AG20443 (cell line): ENCODE results near the gene FOLR3.
"Not testable (repeated sequence)": the region's sequence is repeated elsewhere in the genome, so short reads cannot be mapped to it uniquely, and the experiment has no call there.

Experiments used
- DNase-seq: peaks from one replicate; pipeline ENCODE4 v3.0.0; 2012; ENCODE audit warnings: low spot score, mixed read lengths

Gene FOLR3

DNA sequence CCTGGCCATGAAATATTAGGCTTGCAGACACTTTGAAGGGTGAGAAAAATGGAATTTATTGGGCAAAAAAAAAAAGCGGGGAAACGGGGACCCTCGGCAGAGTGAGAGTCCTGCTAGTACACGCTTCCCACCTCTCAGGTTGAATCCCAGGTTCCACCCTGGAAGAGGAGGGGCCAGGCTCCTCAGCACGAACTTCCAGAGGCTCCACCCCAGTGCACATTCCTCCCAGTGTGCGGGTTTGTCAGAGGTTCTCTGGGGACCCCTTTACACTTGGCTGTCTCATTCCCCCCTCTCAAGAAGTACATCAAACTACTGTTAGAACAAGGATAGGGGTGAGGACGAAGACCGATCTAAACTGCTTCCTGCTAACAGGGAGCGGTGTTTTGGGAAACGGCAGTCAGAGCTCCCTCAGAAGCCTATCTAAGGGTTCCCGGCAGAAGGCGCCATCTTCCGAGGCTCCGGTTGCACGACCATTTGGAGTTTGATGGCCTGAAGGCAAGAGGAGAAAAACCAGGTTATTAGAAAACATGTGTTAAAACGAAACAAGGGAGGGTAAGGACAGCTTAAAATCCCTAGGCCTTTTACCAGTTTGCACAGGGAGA is 27.5 kb downstream of the FOLR3 start:
- no peak for DNase-seq

DNA sequence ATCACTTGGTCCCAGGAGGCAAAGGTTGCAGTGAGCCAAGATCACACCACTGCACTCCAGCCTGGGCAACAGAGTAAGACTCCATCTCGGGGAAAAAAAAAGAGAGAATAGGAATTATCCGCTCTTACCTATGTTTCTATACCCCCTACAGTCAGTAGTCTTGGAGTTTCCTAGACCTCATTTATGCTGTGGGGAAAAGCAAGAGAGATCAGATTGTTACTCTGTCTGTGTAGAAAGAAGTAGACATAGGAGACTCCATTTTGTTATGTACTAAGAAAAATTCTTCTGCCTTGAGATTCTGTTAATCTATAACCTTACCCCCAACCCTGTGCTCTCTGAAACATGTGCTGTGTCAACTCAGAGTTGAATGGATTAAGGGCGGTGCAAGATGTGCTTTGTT is 28.7 kb downstream of the FOLR3 start:
- not testable (repeated sequence) for DNase-seq

DNA sequence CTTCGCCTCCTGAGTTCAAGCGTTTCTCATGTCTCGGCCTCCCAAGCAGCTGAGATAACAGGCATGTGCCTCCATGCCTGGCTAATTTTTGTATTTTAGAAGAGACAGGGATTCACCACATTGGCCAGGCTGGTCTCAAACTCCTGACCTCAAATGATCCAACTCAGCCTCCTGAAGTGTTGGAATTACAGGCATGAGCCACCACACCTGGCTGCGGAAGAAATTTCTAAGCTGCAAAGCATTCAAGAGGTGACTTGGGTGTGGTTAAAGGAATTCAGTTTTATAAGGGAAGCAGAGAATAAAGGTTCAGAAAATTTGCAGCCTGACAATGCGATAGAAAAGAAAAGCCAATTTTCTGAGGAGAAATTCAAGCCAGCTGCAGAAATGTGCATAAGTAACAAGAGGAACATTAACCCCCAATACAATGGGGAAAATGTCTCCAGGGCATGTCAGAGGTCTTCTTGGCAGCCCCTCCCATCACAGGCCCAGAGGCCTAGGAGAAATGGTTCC is 33.6 kb downstream of the FOLR3 start:
- DNase-seq: not testable (repeated sequence)

DNA sequence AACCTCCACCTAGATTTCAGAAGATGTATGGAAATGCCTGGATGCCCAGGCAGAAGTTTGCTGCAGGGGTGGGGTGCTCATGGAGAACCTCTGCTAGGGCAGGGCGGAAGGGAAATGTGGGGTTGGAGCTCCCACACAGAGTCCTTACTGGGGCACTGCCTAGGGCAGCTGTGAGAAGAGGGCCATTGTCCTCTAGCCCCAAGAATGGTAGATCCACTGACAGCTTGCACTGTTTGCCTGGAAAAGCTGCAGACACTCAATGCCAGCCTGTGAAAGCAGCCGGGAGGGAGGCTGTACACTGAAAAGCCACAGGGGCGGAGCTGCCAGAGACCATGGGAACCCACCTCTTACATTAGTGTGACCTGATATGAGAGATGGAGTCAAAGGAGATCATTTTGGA is 34.2 kb downstream of the FOLR3 start:
- not testable (repeated sequence) for DNase-seq

DNA sequence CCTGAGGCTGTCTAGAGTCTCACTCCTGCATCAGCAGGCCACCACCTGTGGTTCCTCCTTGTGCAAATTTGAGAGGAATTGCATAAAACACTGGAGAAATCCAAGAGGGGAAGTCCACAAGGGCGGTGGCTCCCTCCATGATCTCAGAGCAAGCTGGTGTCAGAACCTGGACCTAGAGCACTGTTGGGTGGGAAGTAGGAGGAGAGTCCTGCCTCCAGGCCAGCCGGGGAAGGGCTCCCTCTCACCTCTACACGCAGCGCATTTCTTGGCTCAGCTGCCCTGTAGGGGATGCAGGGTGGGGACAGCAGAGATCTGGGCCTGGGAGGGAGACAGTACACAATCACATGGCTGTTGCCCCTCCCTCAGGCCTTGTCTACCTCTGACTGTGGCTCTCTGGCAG is 36.5 kb downstream of the FOLR3 start:
- not testable (repeated sequence) for DNase-seq

DNA sequence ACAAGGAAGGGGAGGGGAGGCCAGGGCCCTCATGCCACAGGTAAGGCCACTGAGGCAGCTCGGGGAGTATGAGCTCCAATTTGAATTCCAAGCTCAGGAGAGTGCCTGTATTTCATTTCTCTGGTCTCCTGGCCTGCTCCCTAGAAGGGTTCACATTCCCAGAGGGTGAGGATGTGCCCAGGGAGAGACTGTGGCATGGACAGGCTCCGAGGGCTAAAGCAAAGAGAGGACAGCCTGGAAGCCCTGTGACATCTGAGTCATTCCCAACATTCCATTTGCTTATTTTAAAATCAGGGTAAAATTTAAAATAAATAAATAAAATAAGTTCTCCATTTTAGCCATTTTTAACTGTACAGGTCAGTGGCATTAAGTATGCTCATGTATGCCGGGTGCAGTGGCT is 37.8 kb downstream of the FOLR3 start:
- DNase-seq: no peak

DNA sequence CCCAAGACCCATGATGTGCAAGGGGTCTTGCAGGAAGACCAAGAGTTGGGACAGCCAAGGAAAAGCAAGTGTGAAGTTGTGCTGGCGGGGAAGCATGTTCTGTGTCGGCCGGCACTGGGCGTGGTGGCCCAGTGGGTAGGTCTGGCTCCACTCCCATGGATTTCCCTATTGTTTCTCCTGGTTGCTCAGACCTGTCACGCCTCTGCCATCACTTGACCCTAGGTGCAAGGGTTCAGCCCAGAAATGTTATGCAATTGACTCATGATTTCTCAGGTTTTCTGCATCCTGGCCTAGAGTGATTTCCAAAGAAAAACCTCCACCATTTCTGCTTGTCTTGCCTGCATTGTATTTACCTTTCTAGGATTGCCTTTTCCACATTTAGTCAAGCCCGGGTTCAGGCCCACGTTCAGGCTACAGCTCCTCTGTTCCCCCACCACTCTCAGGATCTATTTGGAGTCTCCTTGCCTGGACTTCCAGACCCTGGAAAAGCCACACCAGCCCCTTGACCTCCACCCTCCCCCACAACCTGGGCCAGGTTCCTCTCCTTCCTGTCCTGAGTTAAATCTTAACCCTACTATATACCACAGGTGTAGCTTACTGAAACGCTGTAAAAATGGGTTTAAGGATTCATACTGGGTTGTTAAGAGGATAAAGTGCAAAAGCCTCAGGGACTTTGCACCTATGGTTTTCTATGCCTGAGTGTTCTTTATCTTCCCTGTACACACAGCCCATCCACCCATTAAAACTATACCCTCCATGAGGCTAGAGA is 39.0 kb downstream of the FOLR3 start:
- DNase-seq: no peak

DNA sequence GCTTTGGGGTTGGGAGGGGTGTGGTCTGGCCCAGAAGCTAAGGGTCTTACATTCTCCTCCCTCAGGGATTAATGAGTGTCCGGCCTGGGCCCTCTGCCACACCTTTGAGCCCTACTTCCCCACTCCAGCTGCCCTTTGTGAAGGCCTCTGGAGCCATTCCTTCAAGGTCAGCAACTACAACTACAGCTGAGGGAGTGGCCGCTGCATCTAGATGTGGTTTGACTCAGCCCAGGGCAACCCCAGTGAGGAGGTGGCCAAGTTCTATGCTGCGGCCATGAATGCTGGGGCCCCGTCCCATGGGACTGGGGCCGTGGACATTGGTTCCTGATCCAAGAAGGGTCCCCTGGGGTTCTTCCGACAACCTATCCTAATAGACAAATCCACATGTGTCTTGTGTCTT is 42.1 kb downstream of the FOLR3 start:
- no peak for DNase-seq

DNA sequence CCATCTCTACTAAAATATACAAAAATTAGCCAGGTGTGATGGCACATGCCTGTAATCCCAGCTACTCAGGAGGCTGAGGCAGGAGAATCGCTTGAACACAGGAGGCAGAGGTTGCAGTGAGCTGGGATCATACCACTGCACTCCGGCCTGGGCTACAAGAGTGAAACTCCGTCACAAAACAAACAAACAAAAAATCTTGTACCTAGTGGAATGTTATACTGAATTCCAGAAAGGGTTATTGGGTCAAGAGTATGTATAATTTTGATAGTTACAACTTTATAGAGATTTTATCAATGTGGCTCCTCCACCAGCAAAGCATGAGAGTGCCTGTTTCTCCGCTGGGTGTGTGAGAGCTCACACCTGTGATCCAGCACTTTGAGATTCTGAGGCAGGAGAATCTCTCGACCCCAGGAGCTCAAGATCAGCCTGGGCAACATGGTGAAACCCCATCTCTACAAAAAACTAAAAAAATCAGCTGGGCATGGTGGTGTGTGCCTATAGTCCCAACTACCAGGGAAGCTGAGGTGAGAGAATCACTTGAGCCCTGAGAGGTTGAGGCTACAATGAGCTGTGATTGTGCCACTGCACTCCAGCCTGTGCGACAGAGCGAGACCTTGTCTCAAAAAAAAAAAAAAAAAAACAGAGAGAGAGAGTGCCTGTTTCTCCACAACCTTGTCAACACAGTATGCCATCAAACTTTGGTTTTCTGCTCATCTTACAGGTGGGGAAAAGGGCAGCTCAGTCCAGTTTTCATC is 43.7 kb downstream of the FOLR3 start:
- no peak for DNase-seq

DNA sequence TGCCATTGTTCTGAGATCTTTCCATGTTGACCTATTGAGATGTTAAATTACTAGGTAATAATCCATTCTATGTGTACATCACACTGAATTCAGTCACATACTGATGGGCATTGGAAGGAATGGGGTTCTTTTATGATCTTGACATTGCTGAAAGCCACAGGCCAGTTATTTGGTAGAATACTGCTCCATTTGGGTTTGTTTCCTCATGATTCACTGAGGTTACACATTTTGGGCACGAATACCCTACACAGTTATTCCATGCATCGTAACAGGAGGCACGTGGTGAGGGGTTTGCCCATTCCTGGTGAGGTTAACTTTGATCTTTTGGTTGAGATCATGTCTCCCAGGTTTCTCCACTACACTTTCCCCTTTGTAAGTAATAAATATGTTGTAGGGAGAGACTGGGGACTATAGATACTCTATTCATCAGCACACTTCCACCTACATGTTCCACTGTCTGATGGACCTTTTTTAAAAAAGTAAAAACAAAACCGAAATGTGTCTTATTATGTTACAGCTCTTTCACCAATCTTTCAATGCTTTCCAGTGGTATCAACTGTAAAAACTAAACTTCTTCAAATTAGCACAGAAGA is 44.4 kb downstream of the FOLR3 start:
- DNase-seq: peak; percentile 13

DNA sequence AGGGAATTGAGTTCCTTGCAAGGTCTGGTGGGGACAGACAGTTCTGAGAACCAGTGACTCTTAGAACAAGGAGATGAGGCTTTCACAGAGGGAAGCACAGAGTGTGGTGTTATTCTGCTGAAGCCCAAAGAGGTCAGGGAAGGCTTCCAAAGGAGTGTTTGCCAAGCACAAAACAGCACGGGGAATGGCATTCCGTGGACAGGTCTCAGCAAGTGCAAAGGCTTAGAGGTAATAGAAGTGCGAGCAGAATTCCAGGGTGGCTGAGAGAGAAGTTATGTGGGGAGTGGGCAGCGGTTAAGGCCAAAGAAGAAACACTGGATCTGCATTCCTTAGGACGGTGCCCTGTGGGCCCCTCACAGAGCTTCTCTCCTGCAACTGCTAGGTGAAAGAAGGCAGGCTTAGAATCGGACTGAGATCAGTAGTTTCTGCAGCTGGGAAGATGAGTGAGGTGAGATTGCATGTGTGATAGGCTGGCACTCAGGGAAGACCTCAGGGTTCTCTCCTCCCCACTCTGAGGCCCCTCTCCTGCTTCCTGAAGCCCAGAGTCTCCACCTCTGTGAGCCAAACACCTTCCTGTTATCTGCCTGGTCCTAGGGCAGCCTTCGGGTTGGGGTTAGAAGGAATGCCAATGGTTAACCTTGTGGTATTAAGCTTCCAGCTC is 45.5 kb downstream of the FOLR3 start:
- DNase-seq: not testable (repeated sequence)

DNA sequence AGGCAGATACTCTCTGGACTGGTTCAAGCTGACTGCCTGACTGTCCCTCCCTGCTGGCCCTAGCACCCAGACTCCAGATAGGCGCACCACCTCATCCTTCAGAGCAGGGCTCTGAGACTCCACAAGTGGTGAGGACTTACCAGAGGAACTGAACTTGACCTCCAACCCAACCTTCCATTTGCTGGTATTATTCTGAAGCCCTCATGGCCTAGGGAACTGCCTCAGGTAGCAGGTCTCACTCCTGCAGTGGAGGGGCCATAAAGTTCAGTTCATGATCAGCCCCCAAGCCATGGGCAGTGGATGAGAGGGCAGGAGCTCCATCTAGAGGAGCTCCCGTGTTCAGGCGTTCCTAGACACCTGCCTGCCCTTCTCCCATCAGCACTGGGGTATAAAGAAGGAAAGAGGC is 46.0 kb downstream of the FOLR3 start:
- peak; percentile 28 for DNase-seq

DNA sequence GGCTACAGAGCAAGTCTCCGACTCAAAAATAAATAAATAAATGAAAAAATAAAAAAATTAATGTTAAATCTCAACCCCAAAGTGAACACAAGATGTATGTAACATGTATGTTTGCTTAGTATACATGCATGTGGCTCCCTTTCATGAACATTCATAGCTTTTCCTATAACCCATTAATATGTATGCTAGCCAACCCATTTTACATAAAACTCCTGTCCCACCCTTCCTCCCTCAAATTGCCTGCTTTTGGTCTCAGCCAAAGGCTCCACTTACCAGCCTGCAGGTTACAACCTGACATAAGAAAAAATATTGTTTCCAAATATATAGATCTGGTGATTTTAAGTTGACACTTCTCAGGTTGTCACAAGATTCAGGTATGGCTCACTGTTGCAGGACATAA is 52.7 kb downstream of the FOLR3 start:
- no peak for DNase-seq
